Measurements from ENCODE around the gene RASD1.

Gene RASD1

GRCh38 chr17:17496189-17497064, at the start of gene RASD1:
Gene RASD1 (minus strand): TSS chr17:17496395. CDS start chr17:17496181, 214 bp downstream.
- peak; percentile 62 for DNase-seq

- no peak for DNase-seq
Observed at GRCh38 chr17:17545984-17546383, 49.8 kb upstream of the RASD1 start.

- DNase-seq = no peak
Observed at GRCh38 chr17:17545031-17545820, 49.0 kb upstream of the RASD1 start.

- no peak for DNase-seq
Observed at GRCh38 chr17:17542906-17543635, 46.9 kb upstream of the RASD1 start.

- DNase-seq = no peak
Observed at GRCh38 chr17:17541640-17542001, 45.4 kb upstream of the RASD1 start.

- no peak for DNase-seq
Observed at GRCh38 chr17:17540935-17541639, 44.9 kb upstream of the RASD1 start.

- no peak for DNase-seq
Observed at GRCh38 chr17:17540278-17540906, 44.2 kb upstream of the RASD1 start.

- no peak for DNase-seq
Observed at GRCh38 chr17:17539591-17539990, 43.4 kb upstream of the RASD1 start.

GRCh38 chr17:17538417-17539391, 42.5 kb upstream of the RASD1 start:
- DNase-seq = peak; percentile 87

GRCh38 chr17:17537311-17538099, 41.3 kb upstream of the RASD1 start:
- no peak for DNase-seq

GRCh38 chr17:17536702-17537101, 40.5 kb upstream of the RASD1 start:
- no peak for DNase-seq

- no peak for DNase-seq
Observed at GRCh38 chr17:17535957-17536356, 39.8 kb upstream of the RASD1 start.

- peak; percentile 38 for DNase-seq
Observed at GRCh38 chr17:17533901-17534441, 37.8 kb upstream of the RASD1 start.

GRCh38 chr17:17532991-17533390, 36.8 kb upstream of the RASD1 start:
- DNase-seq = no peak

- DNase-seq = no peak
Observed at GRCh38 chr17:17531156-17531555, 35.0 kb upstream of the RASD1 start.

- no peak for DNase-seq
Observed at GRCh38 chr17:17528696-17529652, 32.8 kb upstream of the RASD1 start.

GRCh38 chr17:17527956-17528500, 31.8 kb upstream of the RASD1 start:
- DNase-seq = no peak

- DNase-seq = no peak
Observed at GRCh38 chr17:17527534-17527933, 31.3 kb upstream of the RASD1 start.
